ENCODE data around the gene FBXW9.
"Not testable (repeated sequence)": the region's sequence is repeated elsewhere in the genome, so short reads cannot be mapped to it uniquely, and the experiment has no call there.

The FBXW9 gene

DNA sequence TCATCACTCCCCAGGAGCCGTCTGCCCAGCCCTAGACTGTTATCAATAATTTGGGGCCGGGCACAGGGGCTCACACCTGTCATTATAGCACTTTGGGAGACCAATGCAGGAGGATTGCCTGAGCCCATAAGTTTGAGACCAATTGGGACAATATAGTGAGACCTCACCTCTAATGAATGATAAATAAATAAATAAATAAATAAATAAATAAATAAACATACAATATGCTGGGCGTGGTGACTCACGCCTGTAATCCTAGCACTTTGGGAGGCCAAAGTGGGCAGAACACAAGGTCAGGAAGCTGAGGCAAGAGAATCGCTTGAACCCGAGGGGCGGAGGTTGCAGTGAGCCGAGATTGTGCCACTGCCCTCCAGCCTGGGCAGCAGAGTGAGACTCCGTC is 16.9 kb upstream of the FBXW9 start:
- not testable (repeated sequence) for DNase-seq

DNA sequence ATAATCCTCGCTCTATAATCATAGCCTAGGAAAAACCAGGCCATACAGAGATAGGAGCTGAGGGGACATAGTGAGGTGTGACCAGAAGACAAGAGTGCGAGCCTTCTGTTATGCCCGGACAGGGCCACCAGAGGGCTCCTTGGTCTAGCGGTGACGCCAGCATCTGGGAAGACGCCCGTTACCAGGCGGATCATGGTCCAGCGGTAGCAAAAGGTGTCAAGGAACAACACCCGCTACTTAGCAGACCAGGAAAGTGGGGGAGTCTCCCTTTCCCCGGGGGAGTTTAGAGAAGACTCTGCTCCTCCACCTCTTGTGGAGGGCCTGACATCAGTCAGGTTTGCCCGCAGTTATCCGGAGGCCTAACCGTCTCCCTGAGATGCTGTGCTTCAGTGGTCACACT is 15.6 kb upstream of the FBXW9 start:
- DNase-seq = peak; percentile 32

DNA sequence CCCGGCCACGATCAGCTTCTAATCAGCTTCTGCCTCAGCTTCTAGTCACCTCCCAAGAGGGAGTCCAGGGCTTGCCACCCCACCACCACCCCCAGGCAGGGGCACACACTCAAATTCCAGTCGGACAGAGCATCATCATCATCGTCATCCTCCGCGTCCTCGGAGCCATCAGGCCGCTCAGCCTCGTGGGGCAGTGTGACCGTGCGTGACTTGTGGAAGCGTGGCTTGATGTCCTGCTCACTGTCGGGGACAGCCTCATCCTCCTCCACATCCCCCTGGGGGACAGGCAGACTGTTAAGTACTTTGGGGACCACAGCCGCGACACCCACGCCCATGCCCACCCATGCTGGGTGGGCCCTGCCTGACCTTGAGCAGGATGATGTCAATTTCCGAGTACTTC is 14.8 kb upstream of the FBXW9 start:
- DNase-seq = no peak

DNA sequence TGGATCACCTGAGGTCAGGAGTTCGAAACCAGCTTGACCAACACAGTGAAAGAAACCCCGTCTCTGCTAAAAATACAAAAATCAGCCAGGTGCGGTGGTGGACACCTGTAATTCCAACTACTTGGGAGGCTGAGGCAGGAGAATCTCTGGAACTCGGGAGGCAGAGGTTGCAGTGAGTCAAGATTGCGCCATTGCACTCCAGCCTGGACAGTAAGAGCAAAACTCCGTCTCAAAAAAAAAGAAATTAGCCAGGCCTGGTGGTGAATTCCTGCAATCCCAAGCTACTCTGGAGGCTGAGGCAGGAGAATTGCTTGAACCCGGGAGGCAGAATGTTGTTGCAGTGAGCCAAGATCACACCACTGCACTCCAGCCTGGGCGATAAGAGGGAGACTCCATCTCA is 12.2 kb upstream of the FBXW9 start:
- DNase-seq = no peak

DNA sequence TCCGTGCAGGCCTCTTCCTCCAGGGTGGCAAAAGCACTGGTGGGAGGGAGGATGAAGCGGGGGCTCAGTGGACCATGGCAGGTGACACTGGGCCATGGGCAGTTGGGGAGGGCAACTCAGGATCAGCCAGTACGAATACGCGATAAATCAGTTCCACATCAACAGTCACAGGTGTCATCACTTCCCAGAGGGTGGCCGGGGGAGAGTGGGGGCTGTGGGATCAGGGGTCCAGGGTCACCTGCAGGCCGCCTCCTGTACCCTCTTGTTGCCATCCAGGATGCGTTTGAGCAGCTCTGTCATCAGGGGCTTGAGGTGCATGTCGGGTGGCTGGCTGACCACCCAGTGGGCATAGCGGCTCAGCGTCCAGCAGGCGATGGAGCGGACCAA is 9.9 kb upstream of the FBXW9 start:
- no peak for DNase-seq

DNA sequence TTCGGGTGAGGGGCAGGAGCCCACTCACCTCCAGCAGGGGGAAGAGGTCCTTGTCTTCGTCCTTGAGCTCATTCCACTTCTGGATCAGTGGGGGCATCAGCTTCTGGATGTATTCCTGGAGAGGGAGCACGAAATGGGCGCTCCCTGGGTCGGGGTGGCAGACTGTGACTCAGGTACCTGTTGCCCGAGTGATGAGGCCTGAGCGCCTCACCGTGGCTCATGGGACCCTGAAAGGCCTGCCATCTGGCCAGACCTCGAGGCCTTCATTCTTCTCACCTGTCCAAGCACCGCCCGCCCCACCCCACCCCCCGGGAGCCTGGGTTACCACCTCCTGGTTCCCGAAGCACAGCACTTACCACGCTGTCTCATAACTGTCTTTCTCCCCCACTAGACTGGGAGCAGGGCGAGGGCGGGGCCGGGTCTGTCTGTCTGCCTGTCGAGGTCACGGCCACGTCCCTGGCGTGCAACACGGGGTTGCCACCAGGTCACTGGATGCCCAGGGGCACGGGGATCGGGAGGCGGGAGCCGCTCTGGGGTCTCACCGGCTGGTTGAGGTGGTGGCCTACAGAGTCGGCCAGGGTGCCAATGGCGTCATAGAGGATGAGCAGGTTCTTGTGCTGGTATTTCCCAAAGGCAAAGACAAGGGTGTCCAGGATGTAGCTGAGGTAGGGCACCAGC is 9.4 kb upstream of the FBXW9 start:
- DNase-seq = no peak

DNA sequence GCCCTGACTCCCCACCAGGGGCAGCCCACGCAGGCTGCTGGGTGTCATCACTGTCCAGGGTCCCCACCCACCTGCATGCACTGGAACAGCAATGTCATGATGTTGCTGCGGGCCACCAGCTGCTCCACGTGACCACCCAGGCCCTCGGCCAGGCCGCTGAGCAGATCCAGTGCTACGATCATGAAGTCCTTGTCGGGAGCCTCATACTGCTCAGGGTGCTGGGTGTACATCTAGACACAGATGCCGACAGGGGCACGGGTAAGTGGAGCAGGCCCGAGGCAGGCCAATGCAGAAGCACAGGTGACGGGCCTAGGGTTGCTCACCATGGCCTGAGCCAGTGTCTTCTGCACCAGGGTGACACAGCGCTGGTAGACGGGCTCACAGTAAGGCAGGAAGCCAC is 8.7 kb upstream of the FBXW9 start:
- DNase-seq = no peak

DNA sequence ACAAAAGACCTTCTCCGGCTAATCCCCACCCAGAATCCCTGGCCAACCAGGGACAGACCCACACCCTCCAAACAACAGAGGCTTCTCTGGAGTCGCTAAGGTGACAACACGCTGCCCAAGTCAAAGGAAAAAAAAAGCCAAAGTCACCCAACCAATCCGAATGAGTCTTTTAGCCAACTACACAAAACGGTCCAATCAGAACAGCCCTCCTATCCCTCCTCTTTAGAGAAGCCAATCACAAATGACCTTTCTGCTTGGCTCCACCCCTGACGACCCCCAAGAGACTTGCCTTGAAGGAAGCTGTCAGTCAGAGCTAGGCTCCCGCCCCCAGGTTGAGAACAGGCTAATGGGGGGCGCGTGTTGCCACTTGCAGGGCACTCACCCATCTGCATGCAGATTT is 6.6 kb upstream of the FBXW9 start:
- no peak for DNase-seq

DNA sequence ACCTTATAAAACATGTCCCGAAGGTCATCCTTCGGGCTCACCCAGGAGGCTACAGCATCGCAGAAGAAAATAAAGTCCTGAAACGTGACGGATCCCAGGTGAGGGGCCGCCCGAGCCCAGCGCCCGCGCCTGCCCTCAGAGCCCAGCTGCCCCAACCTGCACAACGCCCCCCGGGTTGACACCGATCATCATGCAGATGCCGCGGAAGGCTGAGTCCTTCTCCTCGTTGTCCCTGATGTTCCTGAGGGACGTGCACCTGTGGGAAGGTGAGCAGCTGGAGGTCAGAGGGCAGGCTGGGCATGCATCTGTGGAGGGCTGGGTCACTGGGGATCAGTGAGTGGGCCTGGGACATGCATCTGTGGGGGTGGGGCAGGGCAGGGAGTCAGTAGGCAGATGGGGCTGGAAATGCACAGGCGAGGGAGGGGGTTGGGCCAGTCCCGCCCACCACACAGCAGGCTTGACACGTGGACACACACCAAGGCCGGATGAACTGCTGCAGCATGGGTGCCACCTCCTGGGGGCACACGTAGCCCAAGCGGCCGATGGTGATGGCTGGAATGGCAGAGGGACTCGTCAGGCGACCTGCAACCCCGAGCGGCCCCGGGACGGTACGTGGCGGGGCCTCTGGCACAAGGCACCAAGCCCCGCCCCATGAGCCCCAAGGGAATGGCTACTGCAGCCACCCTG is 5.3 kb upstream of the FBXW9 start:
- DNase-seq = no peak

DNA sequence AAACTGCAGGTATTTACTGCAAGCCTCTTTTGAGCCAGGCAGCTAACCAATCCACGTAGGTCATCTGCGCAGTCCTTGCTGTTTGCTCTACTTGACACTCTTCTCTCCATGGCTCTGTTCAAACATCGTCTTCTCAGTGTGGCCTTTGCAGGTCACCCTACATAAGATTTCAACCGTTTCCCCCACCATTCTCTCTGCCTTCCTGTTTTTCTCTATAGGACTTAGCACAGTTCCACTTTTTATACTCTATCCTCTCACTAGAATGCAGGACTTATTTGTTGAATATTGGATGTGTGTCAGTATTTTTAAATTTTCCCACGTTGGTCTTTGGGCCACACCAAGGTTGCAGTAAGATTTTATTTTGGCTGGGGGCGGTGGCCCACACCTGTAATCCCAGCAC is 1.7 kb upstream of the FBXW9 start:
- DNase-seq = no peak

DNA sequence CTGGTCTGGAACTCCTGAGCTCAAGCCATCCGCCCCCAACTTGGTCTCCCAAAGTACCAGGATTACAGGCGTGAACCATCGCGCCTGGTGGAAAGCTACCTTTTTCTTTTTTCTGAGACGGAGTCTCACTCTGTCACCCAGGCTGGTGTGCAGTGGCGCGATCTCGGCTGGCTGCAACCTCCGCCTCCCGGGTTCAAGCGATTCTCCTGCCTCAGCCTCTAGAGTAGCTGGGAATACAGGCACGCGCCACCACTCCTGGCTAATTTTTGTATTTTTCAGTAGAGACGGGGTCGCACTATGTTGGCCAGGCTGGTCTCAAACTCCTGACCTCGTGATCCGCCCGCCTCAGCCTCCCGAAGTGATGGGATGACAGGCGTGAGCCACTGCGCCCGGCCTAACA is 994 bp upstream of the FBXW9 start:
- DNase-seq = not testable (repeated sequence)

DNA sequence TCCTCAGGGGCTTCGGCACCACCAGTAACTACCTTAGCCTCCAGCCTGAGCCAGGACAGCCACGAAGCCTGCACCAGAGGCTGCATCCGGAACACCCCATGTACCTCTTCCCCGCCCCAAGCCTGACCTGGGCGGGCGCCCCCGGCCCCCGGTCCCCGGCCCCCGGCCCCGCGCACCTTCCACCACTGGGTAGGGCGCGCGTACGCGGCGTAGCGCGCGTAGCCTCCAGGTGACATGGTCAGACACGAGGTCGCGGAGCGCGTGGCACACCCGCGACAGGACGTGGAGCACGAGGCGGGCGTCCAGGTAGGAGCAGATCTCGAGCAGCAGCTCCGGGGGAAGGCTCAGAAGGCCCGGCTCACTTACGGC is 450 bp downstream of the FBXW9 start:
- DNase-seq = no peak

DNA sequence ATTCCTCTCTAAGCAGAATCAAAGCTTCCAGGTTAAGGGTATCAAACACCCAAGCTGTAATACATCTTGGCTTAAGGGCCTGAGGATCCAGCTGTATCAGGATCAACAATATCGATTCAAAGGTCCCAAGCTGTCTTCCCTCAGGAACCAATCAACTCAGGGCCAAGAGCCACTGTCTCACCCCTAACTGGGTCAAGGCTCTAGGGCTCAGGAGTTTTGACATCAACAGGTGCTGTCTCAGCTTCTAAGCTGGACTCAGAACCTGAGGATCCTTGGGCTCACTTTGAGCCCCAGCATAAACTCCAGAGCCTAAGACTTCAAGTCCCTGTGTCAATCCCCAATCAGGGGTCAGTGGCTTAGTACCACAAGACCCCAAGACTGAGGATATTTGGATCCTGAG is 917 bp downstream of the FBXW9 start:
- DNase-seq = no peak

DNA sequence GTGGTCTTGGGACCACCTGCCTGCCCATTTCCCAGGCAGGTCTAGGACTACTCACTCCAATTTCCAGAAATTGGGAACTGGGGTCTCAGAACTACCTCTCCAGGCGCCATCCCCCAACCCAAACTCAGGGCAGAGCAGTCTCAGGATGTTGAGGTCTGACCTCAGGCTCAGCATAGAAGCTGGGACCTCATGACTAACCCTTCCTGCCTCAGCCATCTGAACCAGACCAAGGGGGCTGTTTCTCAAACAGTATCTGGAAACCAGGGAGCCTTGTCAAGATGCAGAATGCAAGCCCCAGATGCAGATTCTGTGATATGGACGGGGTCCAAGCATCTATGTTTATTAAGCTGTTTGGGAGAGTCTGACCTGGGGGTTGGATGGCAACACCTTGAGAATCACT is 1.3 kb downstream of the FBXW9 start:
- no peak for DNase-seq

DNA sequence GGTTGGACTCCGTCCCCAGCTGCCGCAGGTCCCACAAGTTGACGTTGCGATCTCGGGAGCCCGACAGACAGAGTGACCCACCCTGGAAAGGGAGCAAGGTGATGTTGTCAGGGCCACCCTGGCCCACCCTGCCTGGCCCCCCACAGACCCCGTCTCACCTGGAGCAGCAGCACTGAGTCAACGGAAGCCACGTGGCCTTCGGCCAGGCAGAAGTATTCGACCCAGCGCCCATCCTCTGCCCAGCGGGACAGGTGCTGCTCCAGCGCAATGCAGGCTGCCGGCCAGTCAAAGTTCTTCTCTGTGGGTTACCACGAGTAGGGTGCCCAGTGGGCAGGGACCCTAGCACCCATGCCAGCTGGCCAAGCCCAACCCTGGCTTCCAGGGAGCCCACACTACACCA is 1.8 kb downstream of the FBXW9 start:
- no peak for DNase-seq

DNA sequence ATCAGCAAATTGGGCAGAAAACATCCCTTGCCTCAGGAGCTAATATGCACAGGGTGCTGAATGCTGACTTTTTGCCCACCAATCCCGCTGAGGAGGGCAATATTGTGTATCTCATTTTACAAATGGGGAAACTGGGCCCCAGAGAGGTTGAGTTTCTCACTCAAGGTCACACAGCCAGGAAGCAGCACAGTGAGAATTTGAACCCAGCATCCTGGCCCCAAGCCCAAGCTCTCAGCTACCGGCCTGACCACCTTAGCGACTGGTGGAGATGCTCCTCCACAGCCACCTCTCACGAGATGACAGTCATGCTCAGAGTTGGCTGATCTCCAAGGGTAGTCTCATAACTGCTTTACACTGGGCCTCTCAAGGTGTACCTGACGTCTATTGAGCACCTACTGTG is 3.5 kb downstream of the FBXW9 start:
- DNase-seq = no peak

DNA sequence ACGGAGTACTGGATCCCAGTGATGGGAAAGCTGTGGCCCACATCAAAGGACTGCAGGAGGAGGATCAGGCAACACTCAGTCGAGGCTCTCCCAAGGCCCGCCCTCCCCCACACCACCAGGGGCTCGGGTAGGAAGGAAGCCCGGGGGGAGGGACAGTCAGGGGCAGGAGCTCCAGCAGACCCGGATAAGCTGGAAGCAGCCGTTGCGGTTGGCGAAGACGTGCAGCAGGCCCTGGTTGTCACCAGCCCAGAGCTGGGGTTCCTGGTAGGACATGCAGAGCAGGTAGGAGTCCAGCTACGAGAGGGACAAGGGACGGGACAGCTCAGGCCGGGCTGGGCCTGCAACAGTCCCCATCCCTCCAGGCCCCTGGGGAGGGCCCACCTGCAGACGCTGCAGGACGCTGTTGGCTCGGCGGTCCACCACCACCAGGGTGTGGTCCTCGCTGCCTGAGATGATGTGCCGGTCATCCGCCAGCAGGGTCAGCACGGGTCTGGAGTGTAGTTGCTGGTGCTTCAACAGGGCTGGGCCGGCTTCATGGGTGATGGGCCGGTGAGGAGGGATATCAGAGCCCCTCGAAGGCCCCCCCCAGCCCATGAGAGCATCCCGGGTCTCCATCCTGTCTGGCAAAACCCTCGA is 6.7 kb downstream of the FBXW9 start:
- DNase-seq = no peak

DNA sequence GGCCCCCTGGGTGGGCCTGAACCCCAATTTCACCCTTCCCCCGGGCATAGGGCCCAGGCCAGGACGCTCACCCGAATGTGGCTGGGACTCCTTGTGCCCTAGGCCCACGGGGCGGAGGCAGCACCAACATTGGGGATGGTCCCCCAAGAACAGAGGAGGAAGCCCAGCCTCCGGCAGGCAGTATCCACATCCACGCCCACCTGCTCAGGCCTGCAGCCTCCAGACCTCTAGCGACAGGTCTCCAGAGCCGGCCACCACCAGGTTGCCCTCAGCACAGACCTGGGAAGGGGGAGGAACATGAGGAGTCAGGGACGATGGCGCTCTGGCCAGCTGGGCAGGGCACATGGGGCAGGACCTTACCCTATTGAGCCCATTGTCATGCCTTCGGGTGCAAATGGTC is 7.4 kb downstream of the FBXW9 start:
- no peak for DNase-seq

DNA sequence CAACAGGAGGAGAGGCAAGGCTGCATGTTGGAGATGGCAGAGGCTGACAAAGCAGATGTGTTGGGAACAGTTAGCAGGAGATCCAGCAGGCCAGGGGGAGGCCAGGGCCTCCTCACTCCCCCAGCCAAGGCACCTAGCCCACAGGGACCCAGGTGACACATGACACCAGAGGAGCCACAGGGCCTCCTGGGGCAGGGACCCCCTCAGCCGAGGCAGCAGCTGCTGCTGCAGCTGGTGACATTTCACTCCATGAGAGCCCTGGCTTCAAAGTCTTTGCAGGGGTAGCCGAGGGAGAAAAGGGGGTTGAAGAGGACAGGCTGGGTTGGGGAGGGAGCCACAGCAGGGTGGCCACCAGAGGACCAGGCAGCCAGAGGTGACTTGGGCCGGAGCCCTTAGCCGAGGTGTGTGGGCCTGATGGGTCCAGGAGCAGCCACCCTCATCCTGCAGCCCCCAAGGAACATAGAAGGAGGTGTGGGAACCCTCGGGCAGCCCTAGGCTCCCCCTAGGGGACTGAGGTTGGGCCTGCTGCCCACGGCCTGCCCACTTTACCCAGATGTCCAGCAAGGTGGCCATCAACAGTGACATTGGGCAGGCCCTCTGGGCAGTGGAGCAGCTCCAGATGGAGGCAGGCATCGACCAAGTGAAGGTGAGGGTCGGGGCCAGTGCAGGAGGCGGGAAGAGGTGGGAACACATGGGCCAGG is 8.8 kb downstream of the FBXW9 start, which contains the start of gene GNG14:
Gene GNG14, plus strand, starts transcription at position 503 of the 701 bp plus-strand sequence. Its CDS starts 51 bp downstream, at position 554.
- no peak for DNase-seq

DNA sequence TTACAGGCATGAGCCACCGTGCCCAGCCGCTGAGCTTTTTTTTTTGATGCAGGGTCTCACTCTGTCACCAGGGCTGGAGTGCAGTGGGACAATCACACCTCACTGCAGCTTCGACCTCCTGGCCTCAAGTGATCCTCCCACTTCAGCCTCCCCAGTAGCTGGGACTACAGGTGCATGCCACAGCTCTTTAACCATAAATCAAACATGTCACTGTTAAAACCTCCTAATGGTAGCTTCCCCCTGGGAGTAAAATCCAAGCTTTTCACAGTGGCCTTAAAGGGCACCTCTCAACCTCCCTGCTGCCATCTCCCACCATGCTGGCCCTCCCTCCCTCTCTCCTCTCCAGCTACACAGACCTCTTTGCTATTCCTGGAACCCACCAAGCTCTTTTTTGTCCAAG is 10.6 kb downstream of the FBXW9 start:
- DNase-seq = no peak

DNA sequence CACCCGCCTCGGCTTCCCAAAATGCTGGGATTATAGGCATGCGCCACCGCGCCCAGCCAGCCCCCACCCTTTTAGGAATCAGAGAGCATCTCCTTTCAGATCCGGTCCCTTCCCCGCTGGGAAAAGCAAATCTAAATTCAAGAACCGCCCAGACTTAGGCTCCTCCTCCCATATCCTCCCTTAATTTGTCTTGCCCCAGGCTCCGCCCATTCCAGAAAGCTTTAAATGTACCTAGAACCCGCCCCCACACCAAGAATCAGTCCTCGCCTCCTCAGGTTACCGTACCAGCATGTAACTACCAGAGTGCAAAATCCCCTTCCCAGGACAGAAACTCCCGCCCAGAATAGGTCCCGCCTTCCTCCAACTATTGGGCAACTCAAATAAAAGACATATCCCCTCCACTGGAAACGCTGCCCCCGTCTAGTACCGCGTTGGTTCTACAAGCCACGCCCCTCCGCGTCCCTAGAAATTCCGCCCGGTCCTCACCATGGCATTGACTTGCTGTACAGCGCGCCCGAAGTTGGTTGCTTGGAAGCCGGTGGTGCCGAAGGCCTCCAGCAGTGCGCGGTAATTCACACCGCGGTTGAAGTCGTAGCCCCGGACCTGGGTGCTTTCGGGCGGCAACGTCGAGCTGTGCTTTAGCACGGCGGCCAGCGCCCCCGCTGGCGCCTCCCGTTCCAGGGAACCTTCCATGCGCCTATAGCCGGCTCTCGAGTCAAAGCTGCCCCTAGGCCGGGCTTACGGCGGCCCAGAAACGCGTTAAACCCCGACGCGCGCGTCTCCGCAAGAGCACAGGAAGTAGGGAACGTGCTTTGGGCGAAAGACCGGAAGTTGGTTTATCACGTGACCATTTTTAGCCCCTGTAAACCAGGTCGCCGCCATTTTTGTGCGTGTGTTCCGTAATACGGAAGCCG is 15.1 kb downstream of the FBXW9 start, which contains the start of gene DHPS:
Gene DHPS, minus strand, starts transcription at position 807 of the 914 bp plus-strand sequence. Its CDS starts 114 bp downstream, at position 693.
- DNase-seq = peak; percentile 95

DNA sequence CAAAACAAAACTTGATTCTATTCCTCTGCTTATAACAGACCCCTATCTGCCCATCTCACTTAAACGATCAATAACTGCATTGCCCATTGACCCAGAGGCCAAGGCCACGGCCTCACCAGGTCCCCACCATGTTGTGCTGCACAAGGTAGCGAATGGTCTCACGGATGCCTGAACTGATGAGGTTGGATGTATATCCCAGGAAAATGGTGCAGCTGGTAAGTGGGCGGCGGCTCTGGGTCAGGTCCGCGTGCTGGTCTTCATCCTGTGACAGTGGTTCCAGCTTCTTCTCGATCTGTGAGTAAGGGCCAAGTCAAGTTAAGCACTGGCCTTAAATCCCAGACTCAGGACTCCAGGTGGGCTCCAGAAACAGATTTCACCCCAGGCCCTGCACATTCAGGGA is 16.4 kb downstream of the FBXW9 start:
- no peak for DNase-seq

DNA sequence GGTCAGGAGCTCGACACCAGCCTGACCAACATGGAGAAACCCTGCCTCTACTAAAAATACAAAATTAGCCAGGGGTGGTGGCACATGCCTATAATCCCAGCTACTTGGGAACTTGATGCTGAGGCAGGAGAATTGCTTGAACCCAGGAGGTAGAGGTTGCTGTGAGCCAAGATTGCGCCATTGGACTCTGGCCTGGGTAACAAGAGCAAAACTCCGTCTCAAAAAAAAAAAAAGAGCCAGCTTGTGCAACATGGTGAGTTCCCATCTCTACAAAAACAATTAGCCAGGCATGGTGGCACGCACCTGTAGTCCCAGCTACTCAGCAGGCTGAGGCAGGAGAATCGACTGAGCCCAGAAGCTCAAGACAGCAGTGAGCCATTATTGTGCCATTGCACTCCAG is 18.4 kb downstream of the FBXW9 start:
- DNase-seq = not testable (repeated sequence)

Data from CD4-positive, alpha-beta T cell treated with Interferon gamma for 1 hour (primary cell).